ENCODE data around the gene WDFY2. TPM values are rescaled to one million over a fixed set of nuclear protein-coding genes. Genes with fewer than 3 reads are reported as not detected.

WDFY2 gene
- total RNA-seq, 1 donor from 2014 or later = 9.1 TPM

- no peak for DNase-seq (ENCODE audit: low read depth)
Observed at GRCh38 chr13:51704399-51705313, 120.4 kb downstream of the WDFY2 start.

DNA sequence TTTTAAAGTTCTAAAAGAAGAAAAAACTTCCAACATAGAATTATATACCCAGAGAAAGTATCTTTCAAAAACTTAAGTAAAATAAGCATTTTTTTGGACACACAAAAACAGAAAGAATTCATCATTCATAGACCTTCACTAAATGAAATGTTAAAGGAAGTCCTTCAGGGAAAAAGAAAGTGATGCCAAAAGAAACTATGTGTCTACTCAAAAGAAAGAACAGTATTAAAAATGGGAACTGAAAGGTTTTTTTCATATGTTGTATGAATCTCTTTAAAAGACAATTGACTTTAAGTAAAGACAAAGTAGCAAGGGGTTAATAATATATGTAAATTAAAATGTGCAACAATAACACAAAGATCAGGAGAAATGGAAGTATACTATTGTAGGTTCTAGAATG, 123.2 kb downstream of the WDFY2 start:
- DNase-seq (ENCODE audit: low read depth) = no peak

- DNase-seq (ENCODE audit: low read depth) = no peak
Observed at GRCh38 chr13:51713807-51714206, 129.5 kb downstream of the WDFY2 start.

DNA sequence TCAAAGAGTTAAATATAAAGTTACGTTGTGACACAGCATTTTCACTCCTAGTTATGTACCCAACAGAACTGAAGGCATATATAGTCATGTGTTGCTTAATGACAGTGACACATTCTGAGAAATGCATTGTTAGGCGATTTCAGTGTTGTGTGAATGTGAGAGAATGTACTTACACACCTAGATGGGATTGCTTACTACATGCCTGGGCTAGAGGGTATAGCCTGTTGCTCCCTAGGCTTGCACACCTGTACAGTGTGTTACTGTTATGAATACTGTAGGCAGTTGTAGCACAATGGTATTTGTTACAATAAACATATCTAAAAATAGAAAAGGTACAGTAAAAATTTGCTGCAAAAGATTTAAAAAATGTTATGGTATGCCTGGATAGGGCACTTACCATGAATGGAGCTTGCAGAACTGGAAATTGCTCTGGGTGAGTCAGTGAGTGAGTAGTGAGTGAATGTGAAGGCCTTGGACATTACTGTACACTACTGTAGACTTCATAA, 130.5 kb downstream of the WDFY2 start:
- DNase-seq (ENCODE audit: low read depth) = peak; percentile 77

GRCh38 chr13:51715613-51716012, 131.4 kb downstream of the WDFY2 start:
- no peak for DNase-seq (ENCODE audit: low read depth)

- peak; percentile 21 for DNase-seq (ENCODE audit: low read depth)
Observed at GRCh38 chr13:51717786-51718398, 133.6 kb downstream of the WDFY2 start.

GRCh38 chr13:51719394-51719793, 135.1 kb downstream of the WDFY2 start:
- no peak for DNase-seq (ENCODE audit: low read depth)

GRCh38 chr13:51721496-51721895, 137.2 kb downstream of the WDFY2 start:
- no peak for DNase-seq (ENCODE audit: low read depth)

DNA sequence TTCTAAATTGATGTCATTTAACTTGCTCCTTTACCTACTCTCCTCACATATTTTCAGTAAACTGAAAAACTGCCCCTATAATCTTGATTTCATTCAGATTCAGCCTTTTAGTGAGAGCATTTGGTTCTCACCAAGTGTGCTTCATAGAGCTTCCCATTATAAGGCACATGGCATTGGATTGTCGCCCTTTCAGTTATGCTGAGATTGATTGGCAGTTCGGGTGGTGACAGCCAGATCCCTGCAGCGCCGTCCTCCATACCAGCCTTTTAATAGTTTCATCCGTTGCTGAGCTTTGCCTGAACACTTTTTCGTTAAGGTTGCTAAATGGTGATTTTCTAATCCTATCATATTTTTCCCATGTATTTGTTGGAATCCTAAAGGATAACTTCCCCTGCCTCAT, 139.3 kb downstream of the WDFY2 start:
- DNase-seq (ENCODE audit: low read depth) = no peak

DNA sequence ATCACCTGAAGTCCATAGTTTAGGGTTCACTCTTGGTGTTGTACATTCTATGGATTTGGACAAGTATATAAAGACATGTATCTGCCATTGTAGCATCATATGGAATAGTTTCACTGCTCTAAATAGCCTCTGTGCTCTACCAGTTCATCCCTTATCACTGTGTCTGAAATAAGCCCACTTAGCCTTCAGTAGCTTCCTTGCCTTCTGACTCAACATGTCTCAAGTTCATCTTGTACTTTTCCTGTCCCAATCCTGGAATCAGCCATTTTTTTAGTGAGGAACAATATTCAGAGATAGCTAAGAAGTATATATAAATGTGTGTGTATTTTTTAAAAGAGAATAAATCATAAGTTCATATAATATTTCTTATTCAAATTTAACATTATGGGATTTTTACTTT, 140.5 kb downstream of the WDFY2 start:
- DNase-seq (ENCODE audit: low read depth) = no peak

DNA sequence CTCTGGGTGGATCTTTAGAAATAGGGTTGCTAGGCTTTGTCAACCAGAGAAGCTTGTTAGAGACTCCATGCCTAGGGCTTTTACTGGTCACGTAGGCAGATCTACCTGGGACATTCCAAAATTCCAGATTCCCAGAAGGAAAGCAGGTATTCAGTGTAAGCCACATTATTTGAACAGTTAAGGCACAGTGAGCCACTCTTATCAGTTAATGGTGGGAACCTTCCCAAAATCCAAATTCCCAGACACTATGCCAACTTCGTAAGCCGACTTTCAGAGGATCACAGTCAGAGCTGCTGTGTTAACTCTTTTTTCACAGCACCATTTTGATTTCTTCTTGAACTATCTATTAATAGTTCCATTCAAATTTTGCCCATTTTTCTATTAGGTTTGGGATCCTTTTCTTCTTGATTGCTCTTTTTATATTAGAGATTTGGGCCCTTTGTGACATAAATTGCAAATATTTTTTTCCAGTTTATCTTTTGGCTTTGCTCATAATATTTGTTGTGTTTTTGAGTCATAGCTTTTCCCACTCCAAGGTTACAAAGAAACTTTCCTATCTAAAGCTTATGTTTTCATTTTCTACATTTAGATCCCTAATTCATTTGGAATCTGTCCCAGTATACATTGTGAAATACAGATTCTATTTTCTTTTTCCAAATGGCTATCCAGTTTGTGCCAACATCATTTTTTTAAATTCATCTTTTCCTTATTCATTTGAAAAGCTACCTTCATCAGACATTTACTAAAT, 142.4 kb downstream of the WDFY2 start:
- DNase-seq (ENCODE audit: low read depth) = no peak

GRCh38 chr13:51727634-51728274, 143.5 kb downstream of the WDFY2 start:
- DNase-seq (ENCODE audit: low read depth) = no peak

- peak; percentile 61 for DNase-seq (ENCODE audit: low read depth)
Observed at GRCh38 chr13:51728275-51728673, 144.0 kb downstream of the WDFY2 start.

DNA sequence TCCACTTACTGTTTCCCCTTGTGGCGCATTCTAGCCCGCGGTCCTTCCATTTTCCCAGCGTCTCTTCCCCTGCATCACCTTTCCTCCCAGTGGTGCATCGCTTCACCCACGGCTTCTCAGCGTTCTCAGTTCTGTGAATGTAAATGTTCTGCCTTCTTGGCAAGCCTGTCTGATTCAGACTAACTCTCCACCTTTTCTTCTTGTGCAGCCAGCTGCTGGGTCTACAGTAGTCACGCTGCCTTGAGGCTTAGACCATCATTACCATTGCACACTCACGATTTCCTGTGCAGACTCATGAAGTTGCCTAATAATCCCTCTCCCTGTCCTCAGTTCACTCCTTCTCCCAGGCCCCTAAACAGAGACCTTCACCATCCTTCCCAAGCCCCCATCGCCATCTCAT, 144.7 kb downstream of the WDFY2 start:
- peak; percentile 88 for DNase-seq (ENCODE audit: low read depth)

- DNase-seq (ENCODE audit: low read depth) = peak; percentile 90
Observed at GRCh38 chr13:51729866-51730553, 145.7 kb downstream of the WDFY2 start.

DNA sequence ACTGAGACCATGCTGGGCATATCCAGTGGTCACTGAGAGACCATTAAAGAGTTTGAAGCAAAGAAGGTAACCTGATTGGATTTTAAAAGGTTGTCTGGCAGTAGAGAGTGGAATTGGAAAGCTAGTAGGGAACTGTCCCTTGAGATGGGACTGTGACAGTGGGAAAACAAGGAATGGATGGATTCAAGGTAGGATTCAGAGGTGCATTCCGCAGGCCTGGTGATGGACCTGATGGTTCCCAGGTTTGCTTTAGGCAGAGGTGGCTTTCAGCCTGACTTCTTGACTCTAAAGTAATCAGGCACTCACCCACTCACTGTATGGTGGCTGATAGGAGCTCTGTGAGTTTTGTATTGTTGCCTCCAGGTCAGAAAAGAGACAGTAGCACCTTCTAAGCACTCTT, 146.7 kb downstream of the WDFY2 start:
- DNase-seq (ENCODE audit: low read depth) = no peak

GRCh38 chr13:51731759-51732158, 147.5 kb downstream of the WDFY2 start:
- DNase-seq (ENCODE audit: low read depth) = peak; percentile 40

DNA sequence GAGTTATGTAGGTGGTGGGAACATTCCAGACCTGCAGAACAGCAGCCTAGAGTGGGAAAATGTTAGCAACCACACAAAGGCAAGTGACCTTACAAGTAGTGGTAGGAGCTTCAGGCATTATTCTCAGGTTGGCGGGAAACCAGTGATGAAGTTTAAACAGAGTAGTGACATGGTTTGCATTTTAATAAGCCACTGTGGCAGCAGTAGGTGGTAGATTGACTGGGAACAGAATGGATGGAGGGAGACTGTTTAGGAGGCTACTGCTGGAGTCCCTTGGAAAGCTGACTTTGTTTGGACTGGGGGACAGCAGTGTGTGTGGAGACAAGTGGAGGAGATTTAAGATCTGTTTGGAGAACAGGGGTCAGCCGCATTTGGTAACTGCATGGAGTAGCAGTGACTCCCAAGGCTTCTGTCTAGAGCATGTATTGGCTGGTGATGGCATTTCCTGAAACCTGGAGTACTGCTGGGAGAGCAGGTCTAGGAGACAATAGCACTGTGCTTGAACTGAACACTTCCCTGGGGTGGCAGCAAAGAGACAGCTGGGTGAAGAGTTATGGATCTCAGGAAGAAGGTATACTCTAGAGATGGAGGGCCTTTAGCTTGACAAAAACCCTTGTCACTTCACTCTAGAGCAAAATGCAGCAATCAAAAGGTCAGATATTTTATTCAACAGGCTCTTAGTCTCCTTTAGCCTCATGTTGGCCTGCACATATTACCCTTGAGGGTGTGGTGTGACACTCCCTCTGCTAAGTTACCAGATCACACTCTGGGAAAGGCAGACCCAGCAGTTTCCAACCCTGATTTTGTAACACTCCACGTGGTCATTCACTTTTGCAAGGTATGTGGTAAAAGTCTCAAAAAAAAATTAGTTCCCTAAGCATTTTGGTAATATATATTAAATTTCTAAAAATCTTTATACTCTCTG, 149.4 kb downstream of the WDFY2 start:
- DNase-seq (ENCODE audit: low read depth) = peak; percentile 85

- peak; percentile 26 for DNase-seq (ENCODE audit: low read depth)
Observed at GRCh38 chr13:51734786-51735185, 150.5 kb downstream of the WDFY2 start.

DNA sequence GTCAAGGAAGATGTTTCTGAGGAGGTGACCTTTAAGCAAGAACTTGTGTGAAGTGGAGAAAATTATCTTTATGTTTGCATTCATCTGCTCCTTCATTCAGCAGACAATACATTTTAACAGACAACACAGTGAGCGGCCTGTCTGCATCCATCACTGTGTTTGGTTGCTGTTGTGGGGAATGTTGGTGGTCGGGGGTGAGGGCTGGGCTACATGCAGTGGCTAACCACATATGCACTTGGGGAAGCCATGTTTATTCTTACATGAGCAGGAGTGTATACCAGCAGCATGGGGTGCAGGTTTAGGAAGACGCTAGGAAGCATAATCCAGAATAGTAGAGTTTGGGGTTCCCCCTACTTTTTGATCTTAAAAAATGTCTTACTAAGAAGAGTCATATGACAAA, 153.3 kb downstream of the WDFY2 start:
- no peak for DNase-seq (ENCODE audit: low read depth)

All from renal cortical epithelial cell (primary cell).